ENCODE measurements around the gene ABCD3.
A peak's percentile ranks its signal among the peaks of the same experiment; 100 is the strongest.

ABCD3 gene

GRCh38 chr1:94527447-94528031 is 109.3 kb downstream of the ABCD3 start:
- peak; percentile 46 for DNase-seq (ENCODE audit: low spot score)

DNA sequence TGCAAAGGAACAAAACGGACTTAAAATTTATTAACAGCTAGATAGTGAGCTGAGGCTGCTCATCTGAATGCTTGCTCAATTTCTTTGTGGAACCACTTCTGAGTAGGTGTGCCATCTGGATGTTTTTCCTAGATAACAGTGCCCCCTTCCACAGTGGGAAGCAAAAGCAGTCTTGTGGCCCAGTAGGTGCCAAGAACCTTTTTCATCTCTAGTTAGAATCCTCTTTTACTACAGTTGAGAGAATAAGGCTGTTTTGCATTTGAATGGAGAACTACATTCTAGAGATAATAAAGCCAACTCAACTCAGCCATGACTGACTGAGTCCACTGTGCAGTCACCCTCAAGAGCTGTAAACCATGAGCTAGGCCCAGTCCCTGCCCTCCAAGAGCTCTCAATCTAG is 110.1 kb downstream of the ABCD3 start:
- peak; percentile 16 for DNase-seq (ENCODE audit: low spot score)

DNA sequence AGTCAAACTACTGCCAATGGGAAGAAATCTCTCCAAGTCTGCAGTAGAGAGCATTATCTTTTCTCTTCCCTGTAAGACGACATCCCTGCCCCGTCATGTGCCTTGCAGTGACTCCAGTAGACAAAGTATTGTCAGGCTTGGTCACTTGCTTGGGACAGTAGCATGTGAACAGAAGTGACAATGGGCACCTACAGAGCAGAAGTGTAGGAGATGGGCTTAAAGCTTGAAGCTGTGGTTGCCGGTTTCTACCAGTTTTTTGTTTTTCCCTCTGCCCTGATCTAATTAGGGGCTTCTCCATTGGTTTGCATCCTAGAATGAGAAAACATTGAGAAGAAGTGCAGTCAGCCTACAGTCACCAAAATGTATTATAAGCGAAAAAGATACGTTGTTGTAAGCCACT is 110.6 kb downstream of the ABCD3 start:
- no peak for DNase-seq (ENCODE audit: low spot score)

- no peak for DNase-seq (ENCODE audit: low spot score)
Observed at GRCh38 chr1:94529416-94529815, 111.2 kb downstream of the ABCD3 start.

- no peak for DNase-seq (ENCODE audit: low spot score)
Observed at GRCh38 chr1:94530373-94530878, 112.2 kb downstream of the ABCD3 start.

DNA sequence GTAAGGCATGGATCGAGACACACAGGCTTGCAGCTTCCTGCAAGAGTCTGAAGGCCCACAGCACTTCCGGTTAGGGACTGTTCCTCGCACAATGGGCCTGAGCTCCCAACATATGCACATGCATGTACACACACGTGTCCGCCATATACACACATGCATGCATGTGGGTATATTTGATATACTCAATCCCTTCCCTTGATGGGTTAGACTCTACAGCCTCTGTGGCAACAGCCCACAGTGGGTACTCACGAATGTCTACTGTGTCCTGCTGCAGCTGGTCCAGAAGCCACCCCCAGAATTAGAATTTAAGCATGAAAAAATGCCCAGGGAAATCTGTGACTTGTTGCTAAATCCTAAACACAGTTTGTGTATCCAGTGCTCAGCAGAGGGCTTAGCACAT is 113.5 kb downstream of the ABCD3 start:
- DNase-seq (ENCODE audit: low spot score): no peak

GRCh38 chr1:94532077-94532476 is 113.9 kb downstream of the ABCD3 start:
- DNase-seq (ENCODE audit: low spot score): no peak

GRCh38 chr1:94535095-94535494 is 116.9 kb downstream of the ABCD3 start:
- DNase-seq (ENCODE audit: low spot score): no peak

DNA sequence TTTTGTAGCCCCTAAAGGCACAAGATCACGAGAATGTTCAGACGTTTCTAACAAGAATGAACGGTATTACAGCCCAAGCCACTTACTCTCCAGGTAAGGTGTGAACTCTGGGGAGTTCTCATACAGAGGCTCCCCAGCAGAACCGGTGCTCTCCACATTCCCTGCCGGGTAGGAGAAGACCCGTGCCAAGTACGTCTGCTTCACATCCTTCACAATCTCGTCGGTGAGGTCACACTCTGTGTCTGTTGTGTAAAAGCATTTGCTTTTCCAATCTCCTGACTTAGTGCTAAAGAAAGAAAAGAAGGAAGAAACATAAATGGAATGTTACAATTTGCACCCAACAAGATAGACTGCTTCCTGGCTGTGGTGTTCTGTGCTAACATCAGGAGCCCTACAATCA is 117.7 kb downstream of the ABCD3 start:
- DNase-seq (ENCODE audit: low spot score): no peak

GRCh38 chr1:94537254-94537653 is 119.1 kb downstream of the ABCD3 start:
- no peak for DNase-seq (ENCODE audit: low spot score)

- no peak for DNase-seq (ENCODE audit: low spot score)
Observed at GRCh38 chr1:94538243-94538827, 120.1 kb downstream of the ABCD3 start.

GRCh38 chr1:94539496-94539895 is 121.3 kb downstream of the ABCD3 start:
- no peak for DNase-seq (ENCODE audit: low spot score)

DNA sequence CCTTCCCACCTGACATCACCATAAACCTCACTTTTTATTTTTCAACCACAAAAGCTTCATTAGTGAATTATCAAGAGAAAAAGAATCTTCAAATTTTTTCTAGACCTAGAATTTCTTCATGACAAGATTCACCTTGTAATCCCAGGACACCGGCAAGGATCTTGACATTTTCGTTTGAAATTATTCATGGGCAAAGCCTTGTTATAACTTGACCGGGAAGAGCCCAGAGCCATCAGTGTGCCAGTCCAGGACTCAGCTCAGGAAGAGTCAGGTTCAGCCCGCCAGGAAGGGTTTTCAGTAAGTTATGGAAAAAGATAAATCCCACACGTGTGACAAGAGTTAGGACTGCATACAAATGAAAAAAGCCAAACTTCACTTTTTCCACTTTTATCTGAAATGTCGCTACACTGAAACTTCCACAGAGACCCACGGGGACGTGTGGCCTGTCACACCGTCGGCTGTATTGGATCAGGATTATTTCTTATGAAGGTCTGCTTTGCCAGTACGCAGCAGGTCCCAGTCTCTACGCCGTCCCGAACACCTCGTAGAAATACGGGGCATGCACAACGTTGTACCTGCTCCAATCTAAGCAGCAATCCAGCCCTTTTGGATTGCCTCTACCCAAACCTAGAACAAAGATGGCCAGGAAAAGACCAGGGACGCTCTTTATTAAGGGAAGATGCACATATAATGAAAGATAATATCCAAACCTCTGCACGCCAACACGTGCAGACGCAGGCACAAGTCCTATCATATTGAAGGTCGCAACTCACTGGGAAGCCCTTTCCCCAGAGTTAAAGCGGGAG is 122.5 kb downstream of the ABCD3 start:
- DNase-seq (ENCODE audit: low spot score): no peak

DNA sequence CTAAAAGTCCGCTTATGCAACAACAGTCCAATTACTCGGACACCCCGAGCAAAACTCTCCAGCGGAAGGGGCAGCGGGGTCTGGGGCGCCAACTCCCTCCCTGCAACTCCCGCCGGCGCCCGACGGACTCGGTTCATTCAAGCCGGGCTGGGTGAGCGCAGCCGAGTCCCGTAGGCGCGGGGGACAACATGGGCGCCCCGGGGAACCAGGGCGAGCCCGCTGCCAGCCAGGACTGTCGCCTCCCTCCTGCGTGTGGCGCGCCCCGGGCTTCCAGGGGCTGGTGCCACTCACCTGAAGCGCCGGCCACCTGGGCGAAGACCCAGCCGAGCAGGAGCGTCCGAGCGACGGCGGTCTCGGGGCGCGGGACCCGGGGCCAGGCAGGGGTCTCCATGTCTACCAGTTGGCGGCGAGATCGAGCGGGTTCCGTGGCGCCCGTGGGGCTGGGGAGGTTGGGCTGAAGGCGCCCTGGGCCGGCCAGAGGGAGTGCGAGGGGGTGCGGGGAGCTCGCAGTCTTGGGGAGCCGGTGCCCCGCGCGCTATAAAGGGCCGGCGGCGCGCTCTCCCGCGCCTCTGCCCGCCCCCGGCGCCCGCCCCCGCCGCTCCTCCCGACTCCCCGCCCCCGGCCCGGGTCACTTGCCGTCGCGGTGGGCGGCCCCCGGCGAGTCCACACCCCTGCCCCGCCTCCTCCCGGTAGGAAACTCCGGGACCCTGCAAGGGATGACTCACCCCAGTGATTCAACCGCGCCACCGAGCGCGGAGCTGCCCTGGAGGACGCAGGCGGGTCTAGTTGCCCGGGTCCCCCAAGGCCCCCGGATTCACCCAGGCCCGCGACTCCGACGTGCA is 123.3 kb downstream of the ABCD3 start, which contains the start of gene F3:
F3 (minus strand) TSS at position 514 of the 842 bp plus-strand sequence; CDS start at position 391, 123 bp downstream.
- no peak for DNase-seq (ENCODE audit: low spot score)

DNA sequence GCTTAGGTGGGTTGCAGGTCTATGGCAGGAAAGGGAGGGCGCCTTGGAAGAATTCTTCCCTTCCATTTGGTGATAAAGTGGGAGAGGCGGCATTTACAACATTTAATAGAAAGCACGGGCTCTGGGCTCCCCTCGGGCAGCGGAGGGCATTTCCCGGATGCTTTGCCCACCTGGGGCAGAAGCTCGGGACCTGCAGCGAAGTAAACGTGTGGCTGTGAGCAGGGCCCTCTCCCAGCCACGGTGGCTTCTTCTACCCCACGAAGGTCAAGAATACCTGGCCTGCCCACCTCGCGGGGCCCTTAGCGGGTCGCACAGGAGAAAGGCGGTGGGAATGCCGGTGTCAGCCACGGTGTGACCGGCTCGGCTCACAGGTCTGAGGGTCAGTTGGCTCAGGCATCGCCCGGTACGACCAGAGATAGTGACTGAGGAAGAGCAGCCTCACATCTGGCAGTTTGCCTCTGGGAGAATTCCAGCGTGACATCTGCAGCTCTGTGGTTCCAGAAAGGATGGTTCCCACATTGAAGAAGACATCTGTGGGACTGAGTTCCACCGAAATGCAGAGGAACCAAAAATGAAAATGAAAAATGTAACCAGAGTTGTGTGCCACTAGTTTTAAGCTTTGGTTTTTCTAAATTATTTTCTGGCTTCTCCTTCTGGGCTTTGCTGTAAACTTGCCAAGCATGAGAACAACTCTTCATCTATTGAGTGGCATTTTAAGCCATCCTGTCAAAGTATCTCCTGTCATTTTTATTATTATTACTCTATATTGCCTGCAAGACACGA is 124.1 kb downstream of the ABCD3 start:
- no peak for DNase-seq (ENCODE audit: low spot score)

- no peak for DNase-seq (ENCODE audit: low spot score)
Observed at GRCh38 chr1:94543001-94543400, 124.8 kb downstream of the ABCD3 start.

DNA sequence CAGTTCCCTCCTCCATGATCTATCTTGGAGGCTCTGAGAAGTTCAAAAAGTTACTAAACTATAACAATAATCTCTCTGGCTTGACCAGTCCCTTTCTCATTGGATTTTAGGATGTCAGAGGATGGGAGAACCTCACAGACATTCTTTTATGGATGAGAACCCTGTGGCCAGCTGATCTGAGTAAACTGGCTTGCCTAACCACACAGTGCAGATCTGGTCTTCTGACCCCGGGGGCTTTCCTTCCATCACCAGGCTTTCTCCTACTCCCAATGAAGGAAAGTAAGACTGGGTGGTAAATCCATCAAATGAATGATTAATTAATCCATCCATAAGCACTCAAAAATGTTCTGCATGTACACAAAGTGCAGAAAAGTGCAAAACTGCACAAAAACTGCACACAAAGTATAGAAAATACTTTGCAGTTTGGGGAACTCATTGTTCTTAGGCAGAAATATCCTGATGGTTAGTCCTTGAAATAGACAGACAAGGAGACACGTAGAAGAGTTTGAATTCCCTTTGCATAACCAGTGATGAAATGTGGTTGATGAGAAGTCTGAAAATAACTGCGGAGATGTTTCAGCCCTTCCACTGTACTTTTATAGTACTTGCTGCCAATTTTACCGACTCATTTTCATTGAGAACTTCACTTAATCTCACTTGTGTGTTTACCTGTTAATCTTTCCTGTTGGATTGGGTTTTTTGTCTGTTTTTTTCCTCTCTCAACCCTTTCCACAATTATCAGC is 125.9 kb downstream of the ABCD3 start:
- DNase-seq (ENCODE audit: low spot score): no peak

DNA sequence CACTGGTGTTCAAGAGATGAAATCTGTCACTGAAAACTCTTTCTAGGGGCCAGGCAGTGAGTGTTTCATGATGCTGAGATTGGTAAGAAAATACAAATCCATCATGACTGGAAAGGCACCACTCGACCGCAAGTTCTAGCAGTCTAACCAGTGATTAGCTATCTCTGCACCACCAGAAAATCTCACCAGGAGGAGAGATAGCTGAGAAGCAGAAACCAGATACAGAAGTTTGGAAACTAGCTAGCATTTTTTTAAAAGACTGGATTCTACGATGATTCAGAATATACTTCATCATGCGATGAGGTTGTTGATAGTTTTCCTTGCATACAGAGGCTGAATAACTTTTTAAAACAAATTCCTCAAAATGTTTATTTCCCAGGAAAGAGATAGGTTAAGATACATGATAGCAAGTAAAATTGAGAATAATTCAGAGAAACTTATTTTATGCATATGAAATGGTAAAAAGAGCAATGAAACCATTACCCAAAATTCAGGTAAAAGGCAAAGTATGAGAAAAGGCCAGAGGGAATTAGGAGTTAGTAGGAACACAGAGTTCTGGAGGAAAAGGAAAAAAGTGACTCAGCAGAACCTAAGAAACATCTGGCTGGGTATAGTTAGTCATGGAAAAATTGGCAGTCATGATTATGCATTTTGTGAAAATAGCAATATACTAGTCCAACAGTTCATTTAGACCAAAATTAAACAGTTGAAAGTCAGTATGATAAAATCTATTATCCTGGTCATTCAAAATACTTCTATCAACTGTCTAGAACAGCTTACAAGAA is 126.7 kb downstream of the ABCD3 start:
- no peak for DNase-seq (ENCODE audit: low spot score)

GRCh38 chr1:94549706-94550105 is 131.5 kb downstream of the ABCD3 start:
- no peak for DNase-seq (ENCODE audit: low spot score)

- no peak for DNase-seq (ENCODE audit: low spot score)
Observed at GRCh38 chr1:94550396-94550795, 132.2 kb downstream of the ABCD3 start.
